ENCODE data around the gene NKIRAS2. TPM values are rescaled to one million over a fixed set of nuclear protein-coding genes. Genes with fewer than 3 reads are reported as not detected.
A peak's percentile ranks its signal among the peaks of the same experiment; 100 is the strongest.

NKIRAS2 gene
- total and polyA plus RNA-seq, 2 of the 13 experiments (the other 11 are each of a cell fraction or from before 2014, with no cell fraction given) = 27.9 to 42.0 TPM

DNA sequence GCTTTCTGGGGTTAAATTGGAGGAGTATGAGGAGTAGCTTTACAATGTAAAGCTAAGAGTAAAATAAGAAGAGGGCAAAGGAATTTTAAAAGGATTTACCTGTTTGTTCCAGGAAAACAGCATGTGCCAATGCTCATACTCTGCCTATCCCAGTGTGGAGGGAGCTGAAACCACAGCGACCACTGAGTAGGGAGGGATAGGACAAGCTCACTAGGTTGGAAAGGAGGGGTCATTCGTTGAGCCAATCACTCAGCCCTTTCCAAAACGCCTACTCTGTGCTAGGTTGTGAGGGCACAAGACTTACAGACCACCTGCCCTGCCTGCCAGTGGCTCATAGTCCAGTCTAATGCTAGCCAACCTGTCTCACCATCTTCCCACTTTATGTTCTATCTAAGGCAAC, 1.6 kb upstream of the NKIRAS2 start (continued):
- TF ChIP-seq, protein P1, sequence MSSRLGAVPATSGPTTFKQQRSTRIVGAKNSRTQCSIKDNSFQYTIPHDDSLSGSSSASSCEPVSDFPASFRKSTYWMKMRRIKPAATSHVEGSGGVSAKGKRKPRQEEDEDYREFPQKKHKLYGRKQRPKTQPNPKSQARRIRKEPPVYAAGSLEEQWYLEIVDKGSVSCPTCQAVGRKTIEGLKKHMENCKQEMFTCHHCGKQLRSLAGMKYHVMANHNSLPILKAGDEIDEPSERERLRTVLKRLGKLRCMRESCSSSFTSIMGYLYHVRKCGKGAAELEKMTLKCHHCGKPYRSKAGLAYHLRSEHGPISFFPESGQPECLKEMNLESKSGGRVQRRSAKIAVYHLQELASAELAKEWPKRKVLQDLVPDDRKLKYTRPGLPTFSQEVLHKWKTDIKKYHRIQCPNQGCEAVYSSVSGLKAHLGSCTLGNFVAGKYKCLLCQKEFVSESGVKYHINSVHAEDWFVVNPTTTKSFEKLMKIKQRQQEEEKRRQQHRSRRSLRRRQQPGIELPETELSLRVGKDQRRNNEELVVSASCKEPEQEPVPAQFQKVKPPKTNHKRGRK (CRISPR knock-in tag; IDR thresholded peaks at IDR 0.05) = no peak
- TF ChIP-seq, protein P2, sequence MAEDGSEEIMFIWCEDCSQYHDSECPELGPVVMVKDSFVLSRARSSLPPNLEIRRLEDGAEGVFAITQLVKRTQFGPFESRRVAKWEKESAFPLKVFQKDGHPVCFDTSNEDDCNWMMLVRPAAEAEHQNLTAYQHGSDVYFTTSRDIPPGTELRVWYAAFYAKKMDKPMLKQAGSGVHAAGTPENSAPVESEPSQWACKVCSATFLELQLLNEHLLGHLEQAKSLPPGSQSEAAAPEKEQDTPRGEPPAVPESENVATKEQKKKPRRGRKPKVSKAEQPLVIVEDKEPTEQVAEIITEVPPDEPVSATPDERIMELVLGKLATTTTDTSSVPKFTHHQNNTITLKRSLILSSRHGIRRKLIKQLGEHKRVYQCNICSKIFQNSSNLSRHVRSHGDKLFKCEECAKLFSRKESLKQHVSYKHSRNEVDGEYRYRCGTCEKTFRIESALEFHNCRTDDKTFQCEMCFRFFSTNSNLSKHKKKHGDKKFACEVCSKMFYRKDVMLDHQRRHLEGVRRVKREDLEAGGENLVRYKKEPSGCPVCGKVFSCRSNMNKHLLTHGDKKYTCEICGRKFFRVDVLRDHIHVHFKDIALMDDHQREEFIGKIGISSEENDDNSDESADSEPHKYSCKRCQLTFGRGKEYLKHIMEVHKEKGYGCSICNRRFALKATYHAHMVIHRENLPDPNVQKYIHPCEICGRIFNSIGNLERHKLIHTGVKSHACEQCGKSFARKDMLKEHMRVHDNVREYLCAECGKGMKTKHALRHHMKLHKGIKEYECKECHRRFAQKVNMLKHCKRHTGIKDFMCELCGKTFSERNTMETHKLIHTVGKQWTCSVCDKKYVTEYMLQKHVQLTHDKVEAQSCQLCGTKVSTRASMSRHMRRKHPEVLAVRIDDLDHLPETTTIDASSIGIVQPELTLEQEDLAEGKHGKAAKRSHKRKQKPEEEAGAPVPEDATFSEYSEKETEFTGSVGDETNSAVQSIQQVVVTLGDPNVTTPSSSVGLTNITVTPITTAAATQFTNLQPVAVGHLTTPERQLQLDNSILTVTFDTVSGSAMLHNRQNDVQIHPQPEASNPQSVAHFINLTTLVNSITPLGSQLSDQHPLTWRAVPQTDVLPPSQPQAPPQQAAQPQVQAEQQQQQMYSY (CRISPR knock-in tag; IDR thresholded peaks at IDR 0.05) = no peak
- TF ChIP-seq GTF3A (CRISPR knock-in tag; conservative IDR thresholded peaks at IDR 0.05) = no peak
- TF ChIP-seq ZNF782 (CRISPR knock-in tag; IDR thresholded peaks at IDR 0.05; ENCODE audit: borderline replicate concordance) = no peak
- TF ChIP-seq, protein P3, sequence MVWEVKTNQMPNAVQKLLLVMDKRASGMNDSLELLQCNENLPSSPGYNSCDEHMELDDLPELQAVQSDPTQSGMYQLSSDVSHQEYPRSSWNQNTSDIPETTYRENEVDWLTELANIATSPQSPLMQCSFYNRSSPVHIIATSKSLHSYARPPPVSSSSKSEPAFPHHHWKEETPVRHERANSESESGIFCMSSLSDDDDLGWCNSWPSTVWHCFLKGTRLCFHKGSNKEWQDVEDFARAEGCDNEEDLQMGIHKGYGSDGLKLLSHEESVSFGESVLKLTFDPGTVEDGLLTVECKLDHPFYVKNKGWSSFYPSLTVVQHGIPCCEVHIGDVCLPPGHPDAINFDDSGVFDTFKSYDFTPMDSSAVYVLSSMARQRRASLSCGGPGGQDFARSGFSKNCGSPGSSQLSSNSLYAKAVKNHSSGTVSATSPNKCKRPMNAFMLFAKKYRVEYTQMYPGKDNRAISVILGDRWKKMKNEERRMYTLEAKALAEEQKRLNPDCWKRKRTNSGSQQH (CRISPR knock-in tag; IDR thresholded peaks at IDR 0.05; ENCODE audit: low read depth) = peak; percentile 42; the same call in 1 of the 2 replicates
- no peak for TF ChIP-seq SRSF1 (optimal IDR thresholded peaks at IDR 0.05; ENCODE audit: low read depth, low read length)
- peak; percentile 36 for TF ChIP-seq SAP130 (CRISPR knock-in tag; IDR thresholded peaks at IDR 0.05; ENCODE audit: low read depth)
- TF ChIP-seq, protein P4, sequence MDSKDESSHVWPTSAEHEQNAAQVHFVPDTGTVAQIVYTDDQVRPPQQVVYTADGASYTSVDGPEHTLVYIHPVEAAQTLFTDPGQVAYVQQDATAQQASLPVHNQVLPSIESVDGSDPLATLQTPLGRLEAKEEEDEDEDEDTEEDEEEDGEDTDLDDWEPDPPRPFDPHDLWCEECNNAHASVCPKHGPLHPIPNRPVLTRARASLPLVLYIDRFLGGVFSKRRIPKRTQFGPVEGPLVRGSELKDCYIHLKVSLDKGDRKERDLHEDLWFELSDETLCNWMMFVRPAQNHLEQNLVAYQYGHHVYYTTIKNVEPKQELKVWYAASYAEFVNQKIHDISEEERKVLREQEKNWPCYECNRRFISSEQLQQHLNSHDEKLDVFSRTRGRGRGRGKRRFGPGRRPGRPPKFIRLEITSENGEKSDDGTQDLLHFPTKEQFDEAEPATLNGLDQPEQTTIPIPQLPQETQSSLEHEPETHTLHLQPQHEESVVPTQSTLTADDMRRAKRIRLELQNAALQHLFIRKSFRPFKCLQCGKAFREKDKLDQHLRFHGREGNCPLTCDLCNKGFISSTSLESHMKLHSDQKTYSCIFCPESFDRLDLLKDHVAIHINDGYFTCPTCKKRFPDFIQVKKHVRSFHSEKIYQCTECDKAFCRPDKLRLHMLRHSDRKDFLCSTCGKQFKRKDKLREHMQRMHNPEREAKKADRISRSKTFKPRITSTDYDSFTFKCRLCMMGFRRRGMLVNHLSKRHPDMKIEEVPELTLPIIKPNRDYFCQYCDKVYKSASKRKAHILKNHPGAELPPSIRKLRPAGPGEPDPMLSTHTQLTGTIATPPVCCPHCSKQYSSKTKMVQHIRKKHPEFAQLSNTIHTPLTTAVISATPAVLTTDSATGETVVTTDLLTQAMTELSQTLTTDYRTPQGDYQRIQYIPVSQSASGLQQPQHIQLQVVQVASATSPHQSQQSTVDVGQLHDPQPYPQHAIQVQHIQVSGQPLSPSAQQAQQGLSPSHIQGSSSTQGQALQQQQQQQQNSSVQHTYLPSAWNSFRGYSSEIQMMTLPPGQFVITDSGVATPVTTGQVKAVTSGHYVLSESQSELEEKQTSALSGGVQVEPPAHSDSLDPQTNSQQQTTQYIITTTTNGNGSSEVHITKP (CRISPR knock-in tag; IDR thresholded peaks at IDR 0.05; ENCODE audit: low read depth) = peak; percentile 86
- no peak for TF ChIP-seq HDAC6 (IDR thresholded peaks at IDR 0.05; ENCODE audit: low read depth, low read length)

Data from HepG2 (cell line).